Esophagus muscularis mucosa (tissue), 4 donors: ENCODE data around the gene TMEM221. TPM values are rescaled to one million over a fixed set of nuclear protein-coding genes. Genes with fewer than 3 reads are reported as not detected.

Experiments
- DNase-seq: peaks from one replicate; pipeline ENCODE4 v3.0.0-alpha.2; 2017; ENCODE audit errors: extremely low spot score
- H3K27ac ChIP-seq, 4 donors: fragments of 200-600 bp; sonication (generic); replicated peaks in 1 of 4; 1 replicate in 3 of 4; 2 replicates in 1 of 4; pipeline ENCODE4 v1.5.1; 2016 to 2019; ENCODE audit warnings: mild to moderate bottlenecking in 1 of 4
- H3K27me3 ChIP-seq, 4 donors: fragments of 200-600 bp; sonication (generic); one replicate each; pipeline versions ENCODE4 v1.5.1 to v1.6.0; 2016 to 2019
- H3K36me3 ChIP-seq, 4 donors: fragments of 200-600 bp; sonication (generic); one replicate each; pipeline ENCODE4 v1.5.1; 2016 to 2019
- H3K4me1 ChIP-seq, 4 donors: fragments of 200-600 bp; sonication (generic); one replicate each; pipeline ENCODE4 v1.5.1; 2016 to 2019
- H3K4me3 ChIP-seq, 4 donors: fragments of 200-600 bp; sonication (generic); 1 replicate in 2 of 4; 2 replicates in 2 of 4; pipeline ENCODE4 v1.5.1; 2016 to 2019; ENCODE audit warnings: mild to moderate bottlenecking in 4 of 4, moderate library complexity in 1 of 4
- H3K9me3 ChIP-seq, 4 donors: fragments of 200-600 bp; sonication (generic); 1 replicate in 3 of 4; 2 replicates in 1 of 4; pipeline ENCODE4 v1.5.1; 2016 to 2019
- EP300 ChIP-seq: sonication (generic); formaldehyde crosslinking; IDR thresholded peaks from one replicate; pipeline ENCODE4 v1.6.1; 2017; ENCODE audit warnings: antibody characterized with exemption
- POLR2A ChIP-seq: fragments of 450-650 bp; IDR thresholded peaks from one replicate; pipeline ENCODE4 v1.6.1; 2017; ENCODE audit warnings: antibody characterized with exemption, moderate library complexity, mild to moderate bottlenecking, low read depth
- POLR2AphosphoS5 ChIP-seq, 2 donors: sonication (generic); formaldehyde crosslinking; IDR thresholded peaks; one replicate each; pipeline ENCODE4 v1.6.1; 2017; ENCODE audit warnings: antibody characterized with exemption in 2 of 2
- WGBS: methylation state at CpG from one replicate; pipeline ENCODE4 v1.1.5; 2018; 5-methylcytosine and 5-hydroxymethylcytosine counted together
- intact Hi-C: fragments of 100-400 bp; cut with DNase I; formaldehyde crosslinking; loops from one replicate; pipeline ENCODE4 v1.15.1; 2023
- total RNA-seq, 4 donors: library from RNA; depleted of rRNA; stranded (reverse); fragments of >200 nt; gene quantifications; one replicate each; pipeline versions ENCODE4 v1.1.0 to v1.2.1, GENCODE V29; 2016
- TF ChIP-seq, protein P1 (sequence below), 3 experiments: fragments of 200-600 bp in 2 of 3; fragments of 450-650 bp in 1 of 3; sonication (generic) in 2 of 3; IDR thresholded peaks; one replicate each; pipeline ENCODE4 v1.5.1; 2017 to 2019; ENCODE audit warnings: antibody characterized with exemption in 3 of 3, mild to moderate bottlenecking in 2 of 3, moderate library complexity in 1 of 3

Gene TMEM221
- total RNA-seq = under 1 TPM in 2 of 4 donors, not detected in 2; 0.26 to 0.75 TPM

DNA sequence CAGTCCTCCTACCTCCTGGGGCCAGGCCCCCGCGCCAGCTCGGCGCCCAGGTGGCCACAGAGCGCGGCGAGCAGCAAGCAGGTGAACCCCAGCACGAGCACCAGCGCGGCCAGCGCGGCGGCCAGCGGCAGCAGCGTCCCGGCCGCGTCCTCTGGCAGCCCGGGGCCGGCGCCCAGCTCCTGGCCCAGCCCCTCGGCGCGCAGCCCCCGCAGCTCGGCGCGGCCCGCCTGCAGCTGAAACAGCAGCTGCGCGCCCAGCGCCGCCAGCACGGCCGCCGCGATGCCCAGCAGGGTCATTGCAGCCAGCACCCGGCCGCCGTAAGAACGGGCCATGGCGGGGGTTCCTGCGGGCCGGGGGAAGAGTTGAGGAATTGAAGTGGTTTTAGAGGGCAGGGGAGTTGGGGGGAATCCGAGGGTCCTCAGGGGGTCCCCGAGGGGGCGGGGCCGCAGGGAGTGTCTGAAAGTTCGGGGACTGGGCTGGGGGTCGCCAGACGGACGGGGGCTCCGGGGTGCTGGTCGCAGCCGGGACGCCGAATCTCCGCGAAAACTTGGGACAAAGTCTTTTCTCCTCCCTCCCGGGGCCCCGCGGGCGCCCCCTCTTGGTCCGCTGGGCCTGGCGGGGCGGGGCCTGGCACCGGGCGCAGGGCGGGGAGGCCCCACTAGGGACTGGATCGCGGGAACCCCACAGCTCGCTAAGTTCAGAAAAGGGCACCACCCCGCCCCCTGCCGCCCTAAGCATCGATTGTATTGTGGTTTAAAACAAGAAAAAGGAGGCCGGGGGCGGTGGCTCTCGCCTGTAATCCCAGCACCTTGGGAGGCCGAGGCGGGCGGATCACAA is at the start of gene TMEM221:
Gene TMEM221 (minus strand): TSS at position 538 of the 837 bp plus-strand sequence. CDS start 206 bp downstream, at position 332.
- TF ChIP-seq, protein P1, sequence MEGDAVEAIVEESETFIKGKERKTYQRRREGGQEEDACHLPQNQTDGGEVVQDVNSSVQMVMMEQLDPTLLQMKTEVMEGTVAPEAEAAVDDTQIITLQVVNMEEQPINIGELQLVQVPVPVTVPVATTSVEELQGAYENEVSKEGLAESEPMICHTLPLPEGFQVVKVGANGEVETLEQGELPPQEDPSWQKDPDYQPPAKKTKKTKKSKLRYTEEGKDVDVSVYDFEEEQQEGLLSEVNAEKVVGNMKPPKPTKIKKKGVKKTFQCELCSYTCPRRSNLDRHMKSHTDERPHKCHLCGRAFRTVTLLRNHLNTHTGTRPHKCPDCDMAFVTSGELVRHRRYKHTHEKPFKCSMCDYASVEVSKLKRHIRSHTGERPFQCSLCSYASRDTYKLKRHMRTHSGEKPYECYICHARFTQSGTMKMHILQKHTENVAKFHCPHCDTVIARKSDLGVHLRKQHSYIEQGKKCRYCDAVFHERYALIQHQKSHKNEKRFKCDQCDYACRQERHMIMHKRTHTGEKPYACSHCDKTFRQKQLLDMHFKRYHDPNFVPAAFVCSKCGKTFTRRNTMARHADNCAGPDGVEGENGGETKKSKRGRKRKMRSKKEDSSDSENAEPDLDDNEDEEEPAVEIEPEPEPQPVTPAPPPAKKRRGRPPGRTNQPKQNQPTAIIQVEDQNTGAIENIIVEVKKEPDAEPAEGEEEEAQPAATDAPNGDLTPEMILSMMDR (IDR thresholded peaks at IDR 0.05) = peak; percentile 19 to 55 (median 47)
- TF ChIP-seq EP300 = no peak
- Histone ChIP-seq H3K4me3 (peak within 1 kb of the TSS; percentile 51 to 62 (median 56)), H3K36me3 (no peaks in the 10 kb centered on the region), H3K9me3 (no peaks in the 10 kb centered on the region), H3K27ac (no peak within 1 kb of the TSS), H3K4me1 (peaks cover 6 to 15% (median 14%) of the 10 kb centered on the region in 4 donors), H3K27me3 (peaks cover 0 to 11% (median 0%) of the 10 kb centered on the region in 4 donors)
- DNase-seq = no peak
- intact Hi-C loops = loop anchor here (5.0 to 10.0 kb wide), 2 partner anchors 36 to 126 kb away; no protein-coding TSS in a partner anchor
- whole genome bisulfite sequencing = 7% methylated on average over 28 of the region's 81 CpGs

GRCh38 chr19:17497149-17497798 is 48.8 kb upstream of the TMEM221 start:
- H3K27ac ChIP-seq = no peak overlapping the region
- WGBS = 68% methylated on average over 33 of the region's 41 CpGs

GRCh38 chr19:17496337-17496997 is 48.0 kb upstream of the TMEM221 start:
- TF ChIP-seq POLR2A (no peak), EP300 (no peak), POLR2AphosphoS5 (IDR thresholded peaks at IDR 0.05) (peak in 1 of 2 donors; percentile 30)
- TF ChIP-seq, protein P1 (IDR thresholded peaks at IDR 0.05) = peak; percentile 80 to 92 (median 83)
- no peaks in the 10 kb centered on the region for H3K9me3 ChIP-seq
- H3K4me1 ChIP-seq = peaks cover 21 to 43% (median 33%) of the 10 kb centered on the region in 4 donors
- H3K4me3 ChIP-seq = no peak overlapping the region
- peak overlapping the region in 1 of 4 donors; percentile 18 for H3K27ac ChIP-seq
- H3K36me3 ChIP-seq = peaks cover 4 to 47% (median 30%) of the 10 kb centered on the region in 4 donors
- no peaks in the 10 kb centered on the region for H3K27me3 ChIP-seq
- WGBS = 40% methylated on average over 14 of the region's 14 CpGs
- intact Hi-C loops = no loop called here
- no peak for DNase-seq

More at GRCh38 chr19:17497149-17497798, 48.8 kb upstream of the TMEM221 start:
- H3K36me3 ChIP-seq = peaks cover 4 to 42% (median 30%) of the 10 kb centered on the region in 4 donors
- TF ChIP-seq POLR2A = no peak
- no peak for TF ChIP-seq EP300
- TF ChIP-seq POLR2AphosphoS5 (IDR thresholded peaks at IDR 0.05) = no peak
- TF ChIP-seq, protein P1 (IDR thresholded peaks at IDR 0.05) = no peak
- no peak overlapping the region for H3K4me3 ChIP-seq
- intact Hi-C loops = no loop called here
- no peaks in the 10 kb centered on the region for H3K9me3 ChIP-seq
- H3K4me1 ChIP-seq = peaks cover 21 to 43% (median 33%) of the 10 kb centered on the region in 4 donors
- DNase-seq = no peak
- H3K27me3 ChIP-seq = no peaks in the 10 kb centered on the region

- intact Hi-C loops = no loop called here
- peak overlapping the region in 1 of 4 donors; percentile 18 for H3K27ac ChIP-seq
- no peaks in the 10 kb centered on the region for H3K9me3 ChIP-seq
- no peak overlapping the region for H3K4me3 ChIP-seq
- no peaks in the 10 kb centered on the region for H3K27me3 ChIP-seq
- no peak for DNase-seq
- peaks cover 0 to 41% (median 27%) of the 10 kb centered on the region in 4 donors for H3K36me3 ChIP-seq
- TF ChIP-seq, protein P1 (IDR thresholded peaks at IDR 0.05) = no peak
- no peak for TF ChIP-seq POLR2A
- TF ChIP-seq POLR2AphosphoS5 (IDR thresholded peaks at IDR 0.05) = no peak
- no peak for TF ChIP-seq EP300
- WGBS = 70% methylated on average over 7 of the region's 9 CpGs
- peaks cover 21 to 43% (median 33%) of the 10 kb centered on the region in 4 donors for H3K4me1 ChIP-seq
These were observed 47.3 kb upstream of the TMEM221 start for GRCh38 chr19:17495639-17496296.
